PFSK-1 (cell line): ENCODE results near the gene ISM1.

Experiments
- FOXP2 ChIP-seq: optimal IDR thresholded peaks from 2 replicates; pipeline ENCODE3; 2011; ENCODE audit warnings: borderline replicate concordance, control low read depth, inconsistent platforms; ENCODE audit not compliant: insufficient read depth; ENCODE audit errors: extremely low read length, extremely low read depth
- POLR2AphosphoS5 ChIP-seq: IDR thresholded peaks from 2 replicates; pipeline ENCODE4 v1.6.1; 2012; ENCODE audit warnings: low read depth, mild to moderate bottlenecking, control low read depth, low read length, moderate library complexity
- REST ChIP-seq, 2 experiments: IDR thresholded peaks; 2 replicates each; pipeline versions ENCODE4 v1.6.1 to v1.8.0; 2011 to 2012; ENCODE audit warnings: low read depth in 2 of 2, low read length in 2 of 2, control low read depth in 1 of 2, inconsistent platforms in 1 of 2, mild to moderate bottlenecking in 1 of 2, moderate library complexity in 1 of 2; ENCODE audit not compliant: insufficient read depth in 1 of 2
- SIN3A ChIP-seq: IDR thresholded peaks from 2 replicates; pipeline ENCODE4 v1.6.1; 2012; ENCODE audit warnings: mild to moderate bottlenecking, low read length, moderate library complexity, borderline replicate concordance; ENCODE audit not compliant: insufficient read depth
- TAF1 ChIP-seq: IDR thresholded peaks from 2 replicates; pipeline ENCODE4 v1.6.1; 2012; ENCODE audit warnings: low read length, control low read depth, borderline replicate concordance; ENCODE audit not compliant: insufficient read depth

DNA sequence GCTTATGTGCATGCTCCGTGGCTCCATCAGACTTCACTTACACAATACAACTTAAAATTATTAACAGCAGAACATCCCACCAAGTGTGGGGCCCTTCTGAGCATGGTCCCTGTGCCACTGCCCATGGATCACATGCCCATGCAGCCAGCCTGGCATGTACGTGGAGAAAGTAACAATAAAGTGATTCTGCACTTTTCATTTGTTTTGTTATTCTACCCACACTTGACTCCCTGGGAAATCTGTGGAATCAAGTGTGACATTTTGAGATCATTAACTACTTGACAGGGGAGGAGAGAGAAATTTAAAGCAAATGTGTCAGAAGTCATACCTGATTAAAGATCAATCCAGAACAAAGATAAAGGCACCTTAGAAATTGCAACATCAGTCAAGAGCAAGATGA, 112.0 kb downstream of the ISM1 start:
- TF ChIP-seq SIN3A = no peak
- no peak for TF ChIP-seq POLR2AphosphoS5
- no peak for TF ChIP-seq REST (IDR thresholded peaks at IDR 0.05; ENCODE audit: insufficient read depth in 1 of 2, low read depth in 2 of 2, low read length in 2 of 2)
- TF ChIP-seq TAF1 = no peak
- no peak for TF ChIP-seq FOXP2
